ENCODE data around the gene CHD2. TPM values are rescaled to one million over a fixed set of nuclear protein-coding genes. Genes with fewer than 3 reads are reported as not detected.
"Not testable (repeated sequence)": the region's sequence is repeated elsewhere in the genome, so short reads cannot be mapped to it uniquely, and the experiment has no call there.

The CHD2 gene
- total RNA-seq, 1 experiment from 2014 or later, result 81.8 TPM

DNA sequence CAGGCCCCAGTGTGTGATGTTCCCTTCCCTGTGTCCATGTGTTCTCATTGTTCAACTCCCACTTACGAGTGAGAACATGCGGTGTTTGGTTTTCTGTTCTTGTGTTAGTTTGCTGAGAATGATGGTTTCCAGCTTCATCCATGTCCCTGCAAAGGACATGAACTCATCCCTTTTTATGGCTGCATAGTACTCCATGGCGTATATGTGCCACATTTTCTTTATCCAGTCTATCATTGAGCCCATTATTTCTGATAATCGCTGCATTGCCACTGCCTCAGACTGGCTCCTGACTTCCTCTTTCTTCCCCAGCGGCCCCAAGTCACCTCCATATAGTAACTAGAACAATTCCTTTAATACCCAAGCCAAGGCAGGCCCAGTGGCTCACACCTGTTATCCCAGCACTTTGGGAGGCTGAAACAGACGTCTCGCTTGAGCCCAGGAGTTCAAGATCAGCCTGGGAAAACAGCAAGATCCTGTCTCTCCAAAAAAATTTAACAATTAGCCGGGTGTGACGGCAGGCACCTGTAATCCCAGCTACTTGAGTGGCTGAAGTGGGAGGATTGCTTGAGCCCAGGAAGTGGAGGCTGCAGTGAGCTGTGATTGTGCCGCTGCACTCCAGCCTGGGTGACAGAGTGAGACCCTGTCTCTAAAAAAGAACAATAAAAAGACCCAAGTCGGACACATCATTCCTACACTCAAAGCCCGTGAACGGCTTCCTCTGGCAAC is 139.6 kb downstream of the CHD2 start:
- H3K4me3 ChIP-seq (ENCODE audit: low read depth in 2 of 2, low read length in 2 of 2); BruUV-seq (replicated peaks); H3K27me3 ChIP-seq (ENCODE audit: control insufficient read depth, insufficient read depth, low read length); CTCF ChIA-PET; H3K27ac ChIP-seq (ENCODE audit: low read length); H3K4me1 ChIP-seq (ENCODE audit: control insufficient read depth, insufficient read depth, low read length); H3K36me3 ChIP-seq (ENCODE audit: control insufficient read depth, insufficient read depth, low read length); in situ Hi-C loops (cut with HindIII; ENCODE audit: low pct_unique_long_range_greater_than_20kb, low sequenced_read_pairs); H3K9me3 ChIP-seq (ENCODE audit: control insufficient read depth, insufficient read depth, low read depth, low read length); ATAC-seq; POLR2A ChIA-PET; DNase-seq (ENCODE audit: low read depth, low spot score): not testable (repeated sequence)
- intact Hi-C loops (cut with micrococcal nuclease; ENCODE audit: unreplicated experiment), result loop anchor here (10.0 kb wide), 2 partner anchors 945 to 1285 kb away; no protein-coding TSS in a partner anchor

DNA sequence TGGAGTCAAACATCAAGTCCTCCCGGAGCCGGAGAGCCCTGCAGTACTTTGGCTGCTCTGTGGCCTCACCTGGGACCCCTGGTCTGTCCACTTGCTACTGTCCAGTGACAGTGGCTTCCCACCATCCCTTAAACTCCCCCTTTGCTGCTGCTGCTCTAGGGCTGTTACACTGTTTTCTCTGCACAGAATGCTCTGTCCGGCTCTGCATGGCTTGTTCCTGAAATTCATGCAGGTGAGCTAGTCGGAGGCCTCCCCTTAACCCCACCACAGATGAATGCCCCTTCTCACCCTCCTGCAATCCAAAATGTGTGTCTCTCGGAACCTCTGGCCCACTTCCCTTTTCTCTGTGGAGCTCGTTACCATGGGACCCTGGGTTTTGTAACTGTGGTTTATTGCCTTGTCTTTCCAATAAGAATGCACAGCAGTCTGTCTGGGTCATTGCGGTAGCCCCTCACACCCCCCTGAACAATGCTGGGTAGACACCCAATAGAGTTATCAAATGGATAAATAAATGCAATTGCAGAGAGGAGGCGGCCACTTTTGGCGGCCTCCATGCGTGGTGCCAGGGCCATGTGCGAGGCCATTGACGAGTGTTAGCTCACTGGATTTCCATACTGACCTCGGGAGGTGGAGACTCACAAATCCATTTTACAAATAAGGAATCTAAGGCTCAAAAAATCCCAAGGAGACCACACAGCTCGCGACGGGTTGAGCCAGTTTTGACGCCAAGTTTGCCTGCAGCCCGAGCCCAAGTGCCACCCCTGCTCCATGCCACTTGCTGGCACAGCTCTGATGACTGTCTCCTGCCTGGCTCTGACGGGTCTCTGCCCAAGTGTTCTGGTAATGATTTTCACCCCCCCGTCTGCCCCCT is 140.4 kb downstream of the CHD2 start:
- Histone ChIP-seq H3K9me3 (ENCODE audit: control insufficient read depth, insufficient read depth, low read depth, low read length) (no peaks in the 10 kb centered on the region), H3K27ac (ENCODE audit: low read length) (no peak overlapping the region), H3K36me3 (ENCODE audit: control insufficient read depth, insufficient read depth, low read length) (no peaks in the 10 kb centered on the region), H3K4me3 (ENCODE audit: low read depth in 2 of 2, low read length in 2 of 2) (no peak overlapping the region), H3K4me1 (ENCODE audit: control insufficient read depth, insufficient read depth, low read length) (no peaks in the 10 kb centered on the region; the same call in 1 of the 2 replicates), H3K27me3 (ENCODE audit: control insufficient read depth, insufficient read depth, low read length) (no peaks in the 10 kb centered on the region)
- ATAC-seq (no peak), DNase-seq (ENCODE audit: low read depth, low spot score) (no peak)
- in situ Hi-C loops (cut with HindIII; ENCODE audit: low pct_unique_long_range_greater_than_20kb, low sequenced_read_pairs), result no loop called here
- BruUV-seq (replicated peaks), result no TSS peak
- TF ChIP-seq POLR2AphosphoS5 (IDR thresholded peaks at IDR 0.05; ENCODE audit: low read depth, low read length), result no peak
- TF ChIP-seq, protein P1, sequence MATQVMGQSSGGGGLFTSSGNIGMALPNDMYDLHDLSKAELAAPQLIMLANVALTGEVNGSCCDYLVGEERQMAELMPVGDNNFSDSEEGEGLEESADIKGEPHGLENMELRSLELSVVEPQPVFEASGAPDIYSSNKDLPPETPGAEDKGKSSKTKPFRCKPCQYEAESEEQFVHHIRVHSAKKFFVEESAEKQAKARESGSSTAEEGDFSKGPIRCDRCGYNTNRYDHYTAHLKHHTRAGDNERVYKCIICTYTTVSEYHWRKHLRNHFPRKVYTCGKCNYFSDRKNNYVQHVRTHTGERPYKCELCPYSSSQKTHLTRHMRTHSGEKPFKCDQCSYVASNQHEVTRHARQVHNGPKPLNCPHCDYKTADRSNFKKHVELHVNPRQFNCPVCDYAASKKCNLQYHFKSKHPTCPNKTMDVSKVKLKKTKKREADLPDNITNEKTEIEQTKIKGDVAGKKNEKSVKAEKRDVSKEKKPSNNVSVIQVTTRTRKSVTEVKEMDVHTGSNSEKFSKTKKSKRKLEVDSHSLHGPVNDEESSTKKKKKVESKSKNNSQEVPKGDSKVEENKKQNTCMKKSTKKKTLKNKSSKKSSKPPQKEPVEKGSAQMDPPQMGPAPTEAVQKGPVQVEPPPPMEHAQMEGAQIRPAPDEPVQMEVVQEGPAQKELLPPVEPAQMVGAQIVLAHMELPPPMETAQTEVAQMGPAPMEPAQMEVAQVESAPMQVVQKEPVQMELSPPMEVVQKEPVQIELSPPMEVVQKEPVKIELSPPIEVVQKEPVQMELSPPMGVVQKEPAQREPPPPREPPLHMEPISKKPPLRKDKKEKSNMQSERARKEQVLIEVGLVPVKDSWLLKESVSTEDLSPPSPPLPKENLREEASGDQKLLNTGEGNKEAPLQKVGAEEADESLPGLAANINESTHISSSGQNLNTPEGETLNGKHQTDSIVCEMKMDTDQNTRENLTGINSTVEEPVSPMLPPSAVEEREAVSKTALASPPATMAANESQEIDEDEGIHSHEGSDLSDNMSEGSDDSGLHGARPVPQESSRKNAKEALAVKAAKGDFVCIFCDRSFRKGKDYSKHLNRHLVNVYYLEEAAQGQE (IDR thresholded peaks at IDR 0.05; ENCODE audit: insufficient read depth in 1 of 2, low read depth in 2 of 2, low read length in 1 of 2), result no peak
- no peak for TF ChIP-seq SIN3A (IDR thresholded peaks at IDR 0.05; ENCODE audit: borderline replicate concordance, insufficient read depth, low read depth, low read length)
- TF ChIP-seq, protein P2, sequence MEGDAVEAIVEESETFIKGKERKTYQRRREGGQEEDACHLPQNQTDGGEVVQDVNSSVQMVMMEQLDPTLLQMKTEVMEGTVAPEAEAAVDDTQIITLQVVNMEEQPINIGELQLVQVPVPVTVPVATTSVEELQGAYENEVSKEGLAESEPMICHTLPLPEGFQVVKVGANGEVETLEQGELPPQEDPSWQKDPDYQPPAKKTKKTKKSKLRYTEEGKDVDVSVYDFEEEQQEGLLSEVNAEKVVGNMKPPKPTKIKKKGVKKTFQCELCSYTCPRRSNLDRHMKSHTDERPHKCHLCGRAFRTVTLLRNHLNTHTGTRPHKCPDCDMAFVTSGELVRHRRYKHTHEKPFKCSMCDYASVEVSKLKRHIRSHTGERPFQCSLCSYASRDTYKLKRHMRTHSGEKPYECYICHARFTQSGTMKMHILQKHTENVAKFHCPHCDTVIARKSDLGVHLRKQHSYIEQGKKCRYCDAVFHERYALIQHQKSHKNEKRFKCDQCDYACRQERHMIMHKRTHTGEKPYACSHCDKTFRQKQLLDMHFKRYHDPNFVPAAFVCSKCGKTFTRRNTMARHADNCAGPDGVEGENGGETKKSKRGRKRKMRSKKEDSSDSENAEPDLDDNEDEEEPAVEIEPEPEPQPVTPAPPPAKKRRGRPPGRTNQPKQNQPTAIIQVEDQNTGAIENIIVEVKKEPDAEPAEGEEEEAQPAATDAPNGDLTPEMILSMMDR (IDR thresholded peaks at IDR 0.05), result no peak
- TF ChIP-seq TCF7L2 (IDR thresholded peaks at IDR 0.05; ENCODE audit: low read depth, low read length), result no peak
- ChIA-PET POLR2A (no interaction called here), CTCF (interaction anchor here (0.6 kb wide), 1 partner anchor 460 kb away, joined by 8 read pairs; no protein-coding TSS in a partner anchor)
- intact Hi-C loops (cut with micrococcal nuclease; ENCODE audit: unreplicated experiment), result no loop called here
